Retinal pigment epithelial cell (primary cell): ENCODE measurements around the gene PNMA5.
"Not testable (repeated sequence)": the region's sequence is repeated elsewhere in the genome, so short reads cannot be mapped to it uniquely, and the experiment has no call there.

ENCODE experiments used
- DNase-seq: peaks from one replicate; pipeline ENCODE4 v3.0.0-alpha.2; 2010; ENCODE audit warnings: low read depth
- H3K4me3 ChIP-seq: 2 replicates; pipeline ENCODE4 v1.5.1; 2011; ENCODE audit warnings: mild to moderate bottlenecking, low read length, control low read depth, moderate library complexity
- CTCF ChIP-seq: conservative IDR thresholded peaks from 2 replicates; pipeline ENCODE4 v1.5.1; 2011; ENCODE audit warnings: low read depth, low read length, control low read depth, inconsistent platforms

Gene PNMA5

GRCh38 chrX:152993933-152994332, at the start of gene PNMA5:
Gene PNMA5 (minus strand): TSS chrX:152994116. CDS start chrX:152991598, 2,518 bp downstream.
- no peak for TF ChIP-seq CTCF
- H3K4me3 ChIP-seq: no peak within 1 kb of the TSS
- no peak for DNase-seq

- no peak for DNase-seq
- H3K4me3 ChIP-seq: no peak overlapping the region
- TF ChIP-seq CTCF: peak; percentile 66
Observed at GRCh38 chrX:153032397-153033118, 38.6 kb upstream of the PNMA5 start.

- DNase-seq: no peak
- H3K4me3 ChIP-seq: no peak overlapping the region
- TF ChIP-seq CTCF: no peak
Observed at GRCh38 chrX:153030801-153031200, 36.9 kb upstream of the PNMA5 start.

GRCh38 chrX:153029875-153030274, 36.0 kb upstream of the PNMA5 start:
- TF ChIP-seq CTCF: no peak

GRCh38 chrX:153029162-153029561, 35.2 kb upstream of the PNMA5 start:
- H3K4me3 ChIP-seq: no peak overlapping the region
- DNase-seq: no peak
- no peak for TF ChIP-seq CTCF

More at GRCh38 chrX:153029875-153030274, 36.0 kb upstream of the PNMA5 start:
- no peak for DNase-seq
- H3K4me3 ChIP-seq: no peak overlapping the region

GRCh38 chrX:153028487-153028886, 34.6 kb upstream of the PNMA5 start:
- not testable (repeated sequence) for DNase-seq, H3K4me3 ChIP-seq

- H3K4me3 ChIP-seq, DNase-seq: not testable (repeated sequence)
Observed at GRCh38 chrX:153026501-153026900, 32.6 kb upstream of the PNMA5 start.

GRCh38 chrX:153019166-153019565, 25.2 kb upstream of the PNMA5 start:
- TF ChIP-seq CTCF: no peak
- H3K4me3 ChIP-seq: no peak overlapping the region
- DNase-seq: no peak

- not testable (repeated sequence) for DNase-seq, H3K4me3 ChIP-seq
Observed at GRCh38 chrX:153017174-153017573, 23.3 kb upstream of the PNMA5 start.
